ENCODE results near the gene TRIM71.
A peak's percentile ranks its signal among the peaks of the same experiment; 100 is the strongest.
"Not testable (repeated sequence)": the region's sequence is repeated elsewhere in the genome, so short reads cannot be mapped to it uniquely, and the experiment has no call there.

TRIM71 gene

GRCh38 chr3:32815841-32816438, 1.9 kb upstream of the TRIM71 start:
- no peak for TF ChIP-seq POLR2A (IDR thresholded peaks at IDR 0.05; ENCODE audit: low read length)
- TF ChIP-seq GATA1 (IDR thresholded peaks at IDR 0.05; ENCODE audit: low read depth, low read length): no peak

GRCh38 chr3:32816439-32817256, 1.1 kb upstream of the TRIM71 start:
- TF ChIP-seq GATA1 (IDR thresholded peaks at IDR 0.05; ENCODE audit: low read depth, low read length): no peak
- no peak for TF ChIP-seq POLR2A (IDR thresholded peaks at IDR 0.05; ENCODE audit: low read length)
- DNase-seq: peak; percentile 44 to 52

More at GRCh38 chr3:32815841-32816438, 1.9 kb upstream of the TRIM71 start:
- DNase-seq: no peak

GRCh38 chr3:32817257-32817557, 590 bp upstream of the TRIM71 start:
- TF ChIP-seq POLR2A (IDR thresholded peaks at IDR 0.05; ENCODE audit: low read length) (no peak), GATA1 (IDR thresholded peaks at IDR 0.05; ENCODE audit: low read depth, low read length) (no peak)
- DNase-seq: peak in 1 of 2 experiments; percentile 39

GRCh38 chr3:32818229-32818969, 602 bp downstream of the TRIM71 start:
- TF ChIP-seq POLR2A (IDR thresholded peaks at IDR 0.05; ENCODE audit: low read length) (no peak), GATA1 (IDR thresholded peaks at IDR 0.05; ENCODE audit: low read depth, low read length) (no peak)
- peak; percentile 28 to 49 for DNase-seq

GRCh38 chr3:32818970-32819511, 1.2 kb downstream of the TRIM71 start:
- no peak for DNase-seq

GRCh38 chr3:32819551-32820348, 2.0 kb downstream of the TRIM71 start:
- no peak for TF ChIP-seq GATA1 (IDR thresholded peaks at IDR 0.05; ENCODE audit: low read depth, low read length)
- TF ChIP-seq POLR2A (IDR thresholded peaks at IDR 0.05; ENCODE audit: low read length): no peak
- DNase-seq: no peak

More at GRCh38 chr3:32818970-32819511, 1.2 kb downstream of the TRIM71 start:
- TF ChIP-seq GATA1 (IDR thresholded peaks at IDR 0.05; ENCODE audit: low read depth, low read length) (no peak), POLR2A (IDR thresholded peaks at IDR 0.05; ENCODE audit: low read length) (no peak)

- no peak for DNase-seq
- TF ChIP-seq POLR2A (IDR thresholded peaks at IDR 0.05; ENCODE audit: low read length): no peak
- no peak for TF ChIP-seq GATA1 (IDR thresholded peaks at IDR 0.05; ENCODE audit: low read depth, low read length)
Measured at GRCh38 chr3:32820430-32820829, 2.6 kb downstream of the TRIM71 start.

GRCh38 chr3:32820971-32821685, 3.3 kb downstream of the TRIM71 start:
- DNase-seq: no peak
- TF ChIP-seq GATA1 (IDR thresholded peaks at IDR 0.05; ENCODE audit: low read depth, low read length) (no peak), POLR2A (IDR thresholded peaks at IDR 0.05; ENCODE audit: low read length) (no peak)

GRCh38 chr3:32821686-32822296, 4.0 kb downstream of the TRIM71 start:
- TF ChIP-seq GATA1 (IDR thresholded peaks at IDR 0.05; ENCODE audit: low read depth, low read length) (no peak), POLR2A (IDR thresholded peaks at IDR 0.05; ENCODE audit: low read length) (no peak)
- DNase-seq: no peak

GRCh38 chr3:32822609-32823498, 5.1 kb downstream of the TRIM71 start:
- TF ChIP-seq GATA1 (IDR thresholded peaks at IDR 0.05; ENCODE audit: low read depth, low read length): no peak
- TF ChIP-seq POLR2A (IDR thresholded peaks at IDR 0.05; ENCODE audit: low read length): no peak
- no peak for DNase-seq

GRCh38 chr3:32823641-32824184, 5.9 kb downstream of the TRIM71 start:
- DNase-seq: not testable (repeated sequence)
